Measurements from ENCODE around the gene DPP10.

GRCh38 chr2:114545052-114545451 lies 102.6 kb downstream of the DPP10 start:
- no peak for TF ChIP-seq CTCF (conservative IDR thresholded peaks at IDR 0.05)
- TF ChIP-seq ZFX (IDR thresholded peaks at IDR 0.05): no peak

Data from C4-2B (cell line).